WERI-Rb-1 (cell line): ENCODE measurements around the gene SPOCK1.
A peak's percentile ranks its signal among the peaks of the same experiment; 100 is the strongest.

Experiments used
- DNase-seq: peaks from one replicate; pipeline ENCODE4 v3.0.0-alpha.2; 2020
- H3K27ac ChIP-seq: fragments of 250-450 bp; sonication (Bioruptor Pico); 2 replicates; pipeline ENCODE4 v1.5.1; 2020; ENCODE audit warnings: mild to moderate bottlenecking, moderate library complexity
- H3K27me3 ChIP-seq: fragments of 250-450 bp; sonication (Bioruptor Pico); 2 replicates; pipeline ENCODE4 v1.5.1; 2021; ENCODE audit warnings: mild to moderate bottlenecking, low read depth, moderate library complexity; ENCODE audit not compliant: insufficient read depth, severe bottlenecking
- H3K36me3 ChIP-seq: fragments of 250-450 bp; sonication (Bioruptor Pico); 2 replicates; pipeline ENCODE4 v1.5.1; 2020; ENCODE audit warnings: mild to moderate bottlenecking, moderate library complexity
- H3K4me3 ChIP-seq: 2 replicates; pipeline ENCODE4 v1.5.1; 2011; ENCODE audit warnings: low read depth, mild to moderate bottlenecking, control low read depth, low read length
- H3K9me3 ChIP-seq: fragments of 250-450 bp; sonication (Bioruptor Pico); 2 replicates; pipeline ENCODE4 v1.5.1; 2021; ENCODE audit warnings: mild to moderate bottlenecking, moderate library complexity; ENCODE audit not compliant: severe bottlenecking
- CTCF ChIP-seq: IDR thresholded peaks from 2 replicates; pipeline ENCODE4 v1.5.1; 2011; ENCODE audit warnings: low read depth, mild to moderate bottlenecking, control low read depth, inconsistent platforms, low read length

The SPOCK1 gene

GRCh38 chr5:136994154-136994553 is 505.0 kb downstream of the SPOCK1 start:
- Histone ChIP-seq H3K27ac (no peak overlapping the region), H3K27me3 (no peaks in the 10 kb centered on the region), H3K9me3 (peaks cover 5% of the 10 kb centered on the region), H3K36me3 (no peaks in the 10 kb centered on the region), H3K4me3 (no peak overlapping the region)
- DNase-seq = no peak
- TF ChIP-seq CTCF = no peak

GRCh38 chr5:136992796-136993489 is 506.2 kb downstream of the SPOCK1 start:
- H3K27ac ChIP-seq = no peak overlapping the region

GRCh38 chr5:136985785-136986475 is 513.2 kb downstream of the SPOCK1 start:
- no peaks in the 10 kb centered on the region for H3K9me3 ChIP-seq
- no peak for TF ChIP-seq CTCF

More at GRCh38 chr5:136992796-136993489, 506.2 kb downstream of the SPOCK1 start:
- no peak for TF ChIP-seq CTCF
- Histone ChIP-seq H3K36me3 (no peaks in the 10 kb centered on the region), H3K4me3 (no peak overlapping the region), H3K27me3 (no peaks in the 10 kb centered on the region), H3K9me3 (peaks cover 5% of the 10 kb centered on the region)
- DNase-seq = peak; percentile 44

DNA sequence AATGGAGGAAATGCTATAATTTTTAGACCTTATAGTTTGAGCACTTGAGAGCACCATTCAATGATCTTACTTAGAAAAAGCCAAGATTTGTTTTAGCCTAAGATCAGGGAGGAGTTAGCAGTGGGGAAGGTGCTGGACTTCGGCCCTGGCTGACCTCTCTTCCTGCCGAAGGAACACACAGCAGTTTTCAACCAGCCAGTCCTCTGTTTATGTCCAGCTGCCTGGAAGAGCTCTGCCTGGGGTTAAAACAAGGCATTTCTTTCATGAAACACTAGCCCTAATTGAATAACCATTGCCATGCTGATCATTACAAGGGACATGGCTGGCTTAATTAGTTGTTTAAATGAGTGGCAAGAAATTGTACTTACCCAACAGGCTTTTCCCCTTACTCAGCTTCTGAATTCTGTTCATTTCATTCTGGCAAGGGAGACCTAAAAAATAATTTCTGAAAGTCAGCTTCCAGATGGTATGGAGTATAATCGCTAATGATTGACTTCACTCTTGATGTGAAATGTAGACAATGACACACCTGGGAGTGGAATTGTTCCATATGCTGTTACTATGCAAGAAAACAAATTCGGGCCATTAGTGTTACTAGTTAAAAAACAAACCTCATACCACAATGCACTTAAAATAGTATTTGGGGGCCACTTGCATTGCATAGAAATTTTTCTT is 514.2 kb downstream of the SPOCK1 start:
- DNase-seq = no peak
- H3K27me3 ChIP-seq = no peaks in the 10 kb centered on the region
- no peak overlapping the region for H3K4me3 ChIP-seq
- TF ChIP-seq CTCF = no peak
- H3K36me3 ChIP-seq = no peaks in the 10 kb centered on the region
- no peak overlapping the region; the same call in 1 of the 2 replicates for H3K27ac ChIP-seq
- no peaks in the 10 kb centered on the region for H3K9me3 ChIP-seq

More at GRCh38 chr5:136985785-136986475, 513.2 kb downstream of the SPOCK1 start:
- no peak for DNase-seq
- Histone ChIP-seq H3K4me3 (no peak overlapping the region), H3K27ac (no peak overlapping the region), H3K27me3 (no peaks in the 10 kb centered on the region), H3K36me3 (no peaks in the 10 kb centered on the region)

- H3K36me3 ChIP-seq = no peaks in the 10 kb centered on the region
- no peak for TF ChIP-seq CTCF
- H3K4me3 ChIP-seq = no peak overlapping the region
- no peaks in the 10 kb centered on the region for H3K9me3 ChIP-seq
- no peak for DNase-seq
- H3K27me3 ChIP-seq = no peaks in the 10 kb centered on the region
- no peak overlapping the region for H3K27ac ChIP-seq
Measured at GRCh38 chr5:136981936-136982335, 517.2 kb downstream of the SPOCK1 start.
